Brain pericyte (primary cell): ENCODE measurements around the gene CBY2.
"Not testable (repeated sequence)": the region's sequence is repeated elsewhere in the genome, so short reads cannot be mapped to it uniquely, and the experiment has no call there.

Experiments
- DNase-seq: peaks from one replicate; pipeline ENCODE4 v3.0.0-alpha.2; 2012; ENCODE audit warnings: low read depth, low spot score

The CBY2 gene, protein sequence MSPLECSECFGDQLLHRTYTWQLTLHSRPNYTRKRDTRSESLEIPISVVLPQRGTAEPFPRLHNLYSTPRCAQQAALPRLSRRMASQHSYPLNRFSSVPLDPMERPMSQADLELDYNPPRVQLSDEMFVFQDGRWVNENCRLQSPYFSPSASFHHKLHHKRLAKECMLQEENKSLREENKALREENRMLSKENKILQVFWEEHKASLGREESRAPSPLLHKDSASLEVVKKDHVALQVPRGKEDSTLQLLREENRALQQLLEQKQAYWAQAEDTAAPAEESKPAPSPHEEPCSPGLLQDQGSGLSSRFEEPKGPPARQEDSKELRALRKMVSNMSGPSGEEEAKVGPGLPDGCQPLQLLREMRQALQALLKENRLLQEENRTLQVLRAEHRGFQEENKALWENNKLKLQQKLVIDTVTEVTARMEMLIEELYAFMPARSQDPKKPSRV

DNA sequence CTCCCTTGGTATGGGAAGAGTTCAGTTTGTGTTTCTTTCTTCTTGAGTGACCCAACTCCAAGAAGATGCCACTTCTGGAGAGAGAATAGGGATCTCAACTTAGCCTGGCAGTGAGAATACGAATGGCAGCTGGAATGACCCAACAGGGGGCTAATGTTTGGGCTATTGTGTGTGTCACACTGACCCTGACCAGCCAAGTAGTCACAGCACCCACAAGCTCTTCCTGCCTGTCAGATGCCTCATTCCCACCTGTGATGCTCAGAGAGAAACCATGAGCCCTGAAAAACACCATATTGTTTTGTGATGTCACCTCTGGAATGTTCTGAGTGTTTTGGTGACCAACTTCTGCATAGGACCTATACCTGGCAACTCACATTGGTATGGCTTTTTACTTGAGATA, at the start of gene CBY2:
TSS of gene CBY2 (plus strand) at position 233 of the 400 bp plus-strand sequence. CDS start at position 304, 71 bp downstream.
- no peak for DNase-seq

DNA sequence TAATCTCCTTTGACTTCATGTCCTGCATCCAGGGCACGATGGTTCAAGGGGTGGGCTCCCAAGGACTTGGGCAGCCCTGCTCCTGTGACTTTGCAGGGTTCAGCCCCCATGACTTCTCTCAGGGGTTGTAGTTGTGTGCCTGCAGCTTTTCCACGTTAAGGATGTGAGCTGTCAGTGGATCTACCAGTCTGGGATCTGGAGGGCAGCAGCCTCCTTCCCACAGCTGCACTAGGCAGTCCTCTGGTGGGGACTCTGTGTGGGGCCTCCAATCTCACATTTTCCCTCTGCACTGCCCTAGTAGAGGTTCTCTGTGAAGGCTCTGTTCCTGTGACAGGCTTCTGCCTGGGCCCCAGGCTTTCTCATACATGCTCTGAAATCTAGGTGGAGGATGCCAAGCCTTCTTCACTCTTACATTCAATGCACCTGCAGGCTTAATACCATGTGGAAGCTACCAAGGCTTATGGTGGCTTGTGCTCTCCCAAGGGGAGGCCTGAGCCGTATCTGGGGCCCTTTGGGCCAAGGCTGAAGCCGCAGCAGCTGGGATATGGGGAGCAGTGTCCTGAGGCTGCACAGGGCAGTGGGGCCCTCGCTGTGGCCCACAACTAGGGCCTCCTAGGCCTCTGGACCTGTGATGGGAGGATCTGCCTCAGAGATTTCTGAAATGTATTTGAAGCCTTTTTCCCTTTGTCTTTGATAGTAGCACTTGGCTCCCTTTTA, 47.3 kb upstream of the CBY2 start:
- DNase-seq, result no peak

DNA sequence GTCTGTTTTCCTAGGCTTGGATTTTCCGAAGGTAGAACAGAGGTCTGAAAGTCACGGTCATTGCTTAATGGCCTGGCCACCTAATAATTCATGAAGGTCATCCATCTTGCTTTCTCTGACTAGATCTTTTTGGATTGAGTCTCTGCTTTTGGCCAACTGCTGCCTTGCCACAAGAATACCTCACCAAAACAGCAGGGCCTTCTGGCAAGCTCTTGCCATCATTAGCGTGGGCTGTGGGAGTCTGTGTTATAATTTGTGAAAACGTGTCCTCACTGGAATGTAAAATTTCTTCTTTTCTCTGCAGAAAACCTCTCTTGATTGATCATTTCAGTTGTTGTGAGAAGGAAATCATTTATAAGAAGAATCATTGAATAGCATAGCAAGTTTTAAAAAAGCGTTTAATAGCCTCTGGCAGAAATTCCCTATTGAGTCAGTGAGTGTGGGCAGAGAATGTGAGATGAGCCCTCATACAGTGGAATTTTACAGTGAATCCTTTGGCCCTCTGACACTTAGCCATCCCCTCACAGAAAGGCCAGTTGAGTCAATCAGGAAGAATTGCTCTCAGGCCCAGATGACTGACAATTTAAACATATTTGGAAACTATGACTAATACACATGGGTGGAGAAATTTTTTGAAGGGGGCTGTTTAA, 43.4 kb upstream of the CBY2 start:
- DNase-seq, result no peak

DNA sequence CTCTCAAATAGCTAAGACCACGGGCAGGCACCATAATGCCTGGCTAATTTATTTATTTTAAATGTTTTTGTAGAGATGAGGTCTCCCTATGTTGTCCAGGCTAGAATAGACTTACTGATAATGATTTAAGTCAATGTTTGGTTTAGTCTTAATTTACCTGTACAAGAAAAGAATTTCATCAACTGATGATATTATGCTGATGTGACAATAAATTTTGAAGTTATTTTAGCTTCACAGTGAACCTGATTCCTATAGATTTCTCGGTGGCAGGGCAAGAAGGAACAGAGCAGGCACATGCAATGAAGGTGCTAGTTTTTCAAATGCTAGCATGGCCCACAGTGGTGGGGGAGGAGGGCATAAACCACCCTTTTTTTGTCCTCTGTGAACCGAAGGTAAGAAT, 42.6 kb upstream of the CBY2 start:
- no peak for DNase-seq

DNA sequence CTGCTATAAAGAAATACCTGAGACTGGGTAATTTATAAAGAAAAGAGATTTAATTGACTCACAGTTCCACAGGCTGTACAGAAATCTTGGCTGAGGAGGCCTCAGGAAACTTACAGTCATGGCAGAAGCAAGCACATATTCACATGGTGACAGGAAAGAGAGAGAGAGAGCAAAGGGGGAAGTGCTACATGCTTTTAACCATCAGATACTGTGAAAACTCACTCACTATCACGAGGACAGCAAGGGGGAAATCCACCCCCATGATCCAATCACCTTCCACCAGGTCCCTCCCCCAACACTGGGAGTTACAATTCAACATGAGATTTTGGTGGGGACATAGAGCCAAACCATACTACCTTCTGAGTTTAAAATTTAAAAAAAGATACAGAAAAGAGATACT, 41.7 kb upstream of the CBY2 start:
- not testable (repeated sequence) for DNase-seq

DNA sequence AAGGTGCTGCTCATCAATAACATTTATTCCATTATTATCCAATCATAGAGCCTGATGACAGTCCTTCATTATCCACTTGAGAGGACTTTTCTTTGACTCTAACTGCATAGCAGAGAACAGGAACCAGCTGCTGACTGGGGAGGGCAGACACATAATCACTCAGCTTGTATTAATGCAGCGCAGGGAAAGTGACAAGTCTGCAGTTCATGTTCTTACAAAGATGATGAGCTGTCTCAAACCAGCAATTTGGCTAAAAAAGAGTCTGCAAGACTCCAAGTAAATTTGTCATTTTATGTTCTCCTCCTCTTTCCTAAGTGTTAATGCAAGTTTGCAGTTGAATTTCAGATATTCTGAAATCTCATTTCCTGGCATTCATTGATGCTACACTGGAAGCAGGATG, 40.0 kb upstream of the CBY2 start:
- DNase-seq, result no peak

DNA sequence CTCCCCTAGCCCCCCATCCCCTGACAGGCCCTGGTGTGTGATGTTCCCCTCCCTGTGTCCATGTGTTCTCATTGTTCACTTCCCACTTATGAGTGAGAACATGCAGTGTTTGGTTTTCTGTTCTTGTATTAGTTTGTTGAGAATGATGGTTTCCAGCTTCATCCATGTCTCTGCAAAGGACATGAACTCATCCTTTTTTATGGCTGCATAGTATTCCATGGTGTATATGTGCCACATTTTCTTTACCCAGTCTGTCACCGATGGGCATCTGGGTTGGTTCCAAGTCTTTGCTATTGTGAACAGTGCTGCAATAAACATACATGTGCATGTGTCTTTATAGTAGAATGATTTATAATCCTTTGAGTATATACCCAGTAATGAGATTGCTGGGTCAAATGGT, 39.2 kb upstream of the CBY2 start:
- DNase-seq, result not testable (repeated sequence)

DNA sequence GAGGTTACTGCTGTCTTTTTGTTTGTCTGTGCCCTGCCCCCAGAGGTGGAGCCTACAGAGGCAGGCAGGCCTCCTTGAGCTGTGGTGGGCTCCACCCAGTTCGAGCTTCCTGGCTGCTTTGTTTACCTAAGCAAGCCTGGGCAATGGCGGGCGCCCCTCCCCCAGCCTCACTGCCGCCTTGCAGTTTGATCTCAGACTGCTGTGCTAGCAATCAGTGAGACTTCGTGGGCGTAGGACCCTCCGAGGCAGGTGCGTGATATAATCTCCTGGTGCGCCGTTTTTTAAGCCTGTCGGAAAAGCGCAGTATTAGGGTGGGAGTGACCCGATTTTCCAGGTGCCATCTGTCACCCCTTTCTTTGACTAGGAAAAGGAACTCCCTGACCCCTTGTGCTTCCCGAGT, 32.5 kb upstream of the CBY2 start:
- not testable (repeated sequence) for DNase-seq

DNA sequence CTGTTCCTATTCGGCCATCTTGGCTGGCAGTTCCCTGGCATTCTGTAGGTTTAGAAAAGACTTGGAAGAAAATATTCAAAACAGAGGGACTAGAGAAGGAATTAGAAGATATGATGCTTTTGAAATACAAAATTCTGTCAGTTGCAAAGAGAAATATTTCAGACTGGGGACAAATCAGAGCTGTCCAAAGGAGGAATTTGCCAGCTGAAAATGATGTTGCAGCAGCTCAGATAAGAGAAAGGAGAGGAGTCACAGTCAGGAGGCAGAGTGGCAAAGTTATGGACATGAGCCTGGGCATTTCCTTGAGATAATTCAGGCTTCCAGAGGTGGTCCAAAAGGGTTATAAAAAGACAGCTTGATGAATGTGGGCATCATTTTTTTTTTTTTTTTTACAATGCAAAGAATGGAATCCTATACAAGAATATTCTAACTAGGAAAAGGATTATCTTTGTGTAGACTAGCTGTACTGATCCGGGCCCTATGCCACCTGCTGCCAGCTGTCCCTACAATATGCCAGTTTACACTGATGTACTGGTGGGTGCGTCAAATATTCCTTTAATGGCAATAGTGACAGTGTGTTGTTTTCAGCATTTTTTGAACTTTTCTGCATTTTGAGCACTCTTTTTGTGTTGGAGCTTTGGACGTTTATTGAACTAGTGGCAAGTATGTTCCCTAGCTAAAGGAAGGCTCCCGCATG, 31.8 kb upstream of the CBY2 start:
- no peak for DNase-seq

DNA sequence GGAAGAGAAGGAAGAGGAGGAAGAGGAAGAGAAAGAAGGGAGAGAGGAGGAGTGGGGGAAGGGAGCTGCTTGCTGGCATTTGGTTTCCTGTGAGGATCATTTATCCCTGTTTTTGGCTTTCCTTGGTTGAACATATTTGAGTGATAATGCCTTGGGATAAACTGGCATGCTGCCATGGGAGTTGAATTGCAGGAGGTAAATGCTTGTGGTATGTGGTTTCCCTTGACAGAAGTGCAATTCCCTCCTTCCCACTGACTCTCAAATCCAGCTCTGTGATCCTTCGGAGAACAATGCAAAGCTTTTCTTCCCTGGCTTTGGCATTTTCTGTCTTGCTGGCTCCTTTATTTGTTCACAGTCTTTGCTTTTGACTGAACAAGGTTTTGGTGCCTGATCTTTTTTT, 27.2 kb upstream of the CBY2 start:
- peak; percentile 4 for DNase-seq

DNA sequence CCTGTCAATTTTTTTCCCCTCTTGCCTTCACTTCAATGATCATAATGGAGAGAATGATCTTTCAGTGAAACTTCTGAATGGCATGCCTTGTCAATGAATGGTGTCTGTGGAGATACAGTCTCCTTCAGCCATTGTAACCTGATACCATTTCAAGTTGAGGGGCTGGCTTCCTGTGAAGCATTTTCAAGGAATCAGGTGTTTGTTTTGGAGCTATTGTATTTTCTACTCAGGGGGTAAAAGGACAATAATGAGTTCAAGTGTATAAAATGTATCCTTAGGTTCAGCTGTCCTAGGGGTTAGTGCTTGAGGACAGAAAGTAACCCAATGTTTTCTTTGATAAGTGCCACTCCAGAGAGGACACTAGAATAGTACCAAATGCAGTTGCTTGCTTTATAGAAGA, 23.8 kb upstream of the CBY2 start:
- no peak for DNase-seq

DNA sequence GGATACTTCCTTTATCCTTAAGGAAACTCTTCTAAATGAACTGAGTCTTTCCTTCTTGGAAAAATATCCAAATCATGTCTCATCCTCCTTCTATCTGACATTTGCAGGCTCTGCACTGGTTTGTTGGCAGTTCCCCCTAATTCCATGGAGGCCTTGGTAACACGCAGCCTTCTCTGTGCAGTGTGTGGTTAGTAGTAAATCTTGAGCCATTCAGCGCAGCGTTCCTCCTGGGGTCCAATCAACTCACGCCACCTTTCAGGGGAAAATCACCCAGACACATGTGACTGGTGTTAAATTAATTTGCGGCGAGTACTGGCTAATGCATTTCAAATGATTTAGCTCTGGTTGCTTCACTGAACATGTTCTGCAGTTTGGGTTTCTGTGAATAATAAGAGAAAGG, 21.0 kb upstream of the CBY2 start:
- no peak for DNase-seq

DNA sequence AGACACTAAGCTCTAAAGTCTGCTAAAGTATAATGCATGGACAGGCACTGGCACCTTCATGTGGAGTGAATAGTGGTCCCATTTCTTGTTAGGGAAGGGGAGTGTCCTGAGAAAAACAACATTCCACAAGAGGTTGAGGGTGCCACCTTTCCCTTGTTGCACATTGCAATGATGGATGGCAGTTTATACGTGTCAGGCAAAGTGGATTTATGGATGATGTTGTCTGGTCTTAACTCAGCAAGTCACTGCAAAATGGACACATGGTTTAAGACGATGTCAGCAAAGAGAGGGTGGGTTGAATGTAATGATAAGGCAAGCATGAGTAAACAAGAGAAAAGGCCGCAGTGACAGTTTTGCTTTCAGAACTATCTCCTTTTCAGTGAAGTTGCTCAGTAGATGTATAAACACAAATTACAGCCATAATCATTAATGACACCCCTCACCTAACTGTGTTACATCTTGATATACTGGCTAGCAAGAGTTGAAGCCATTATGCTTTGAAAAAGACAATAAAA, 19.6 kb upstream of the CBY2 start:
- no peak for DNase-seq

DNA sequence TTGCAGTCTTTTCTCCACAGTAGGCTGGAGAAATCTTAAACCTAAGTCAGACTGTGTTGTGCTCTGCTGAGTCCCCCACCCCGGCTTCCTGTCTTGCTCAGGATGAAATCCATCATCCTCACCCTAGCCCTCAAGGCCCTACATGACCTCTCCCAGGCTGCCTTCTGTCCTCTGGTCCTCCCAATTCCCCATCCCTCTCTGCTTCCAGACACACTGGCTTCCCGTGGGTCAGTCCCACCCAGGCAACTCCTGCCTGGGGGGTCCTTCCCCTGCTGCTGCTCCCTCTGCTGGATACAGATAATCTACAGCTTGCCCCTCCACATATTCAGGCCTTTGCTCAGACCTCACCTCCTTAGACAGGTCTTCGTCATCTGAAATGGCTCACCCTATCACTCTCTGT, 18.4 kb upstream of the CBY2 start:
- no peak for DNase-seq

DNA sequence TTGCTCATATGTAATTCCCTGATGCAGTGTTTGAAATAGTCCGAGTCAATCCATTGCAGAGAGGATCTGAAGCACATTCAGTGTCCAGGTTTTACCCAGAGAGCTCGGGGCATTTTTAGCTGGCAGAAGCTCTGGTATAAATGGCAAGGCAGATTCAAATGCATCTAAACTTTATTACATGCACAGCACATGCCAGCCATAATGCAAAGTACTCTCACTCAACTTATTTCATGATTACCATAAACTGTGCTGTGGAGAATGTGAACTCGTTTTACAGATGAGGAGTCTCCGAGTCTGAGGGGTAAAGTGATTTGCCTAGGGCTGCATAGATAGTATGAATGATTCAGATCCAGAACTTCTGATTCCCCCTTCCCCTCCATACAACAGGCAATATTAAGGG, 13.5 kb upstream of the CBY2 start:
- DNase-seq, result no peak

DNA sequence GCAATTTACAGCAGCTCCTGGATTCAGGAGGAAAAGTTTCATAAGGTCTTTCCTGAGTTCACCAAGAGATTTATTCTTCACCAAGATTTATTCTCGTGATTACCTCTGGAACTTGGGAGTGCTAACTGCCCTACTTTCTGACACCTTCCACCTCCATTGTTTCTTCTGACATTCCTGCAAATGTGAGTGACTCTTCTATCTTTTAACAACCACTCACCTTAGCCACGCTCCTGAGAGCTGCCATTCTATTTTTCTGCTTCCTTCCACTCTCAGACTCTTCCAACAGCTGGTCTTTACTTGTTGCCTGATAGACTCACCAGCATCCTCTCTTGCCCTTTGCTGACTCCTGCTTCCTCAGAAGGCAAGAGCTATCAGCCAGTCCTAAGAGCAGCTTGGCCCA, 11.5 kb upstream of the CBY2 start:
- no peak for DNase-seq

DNA sequence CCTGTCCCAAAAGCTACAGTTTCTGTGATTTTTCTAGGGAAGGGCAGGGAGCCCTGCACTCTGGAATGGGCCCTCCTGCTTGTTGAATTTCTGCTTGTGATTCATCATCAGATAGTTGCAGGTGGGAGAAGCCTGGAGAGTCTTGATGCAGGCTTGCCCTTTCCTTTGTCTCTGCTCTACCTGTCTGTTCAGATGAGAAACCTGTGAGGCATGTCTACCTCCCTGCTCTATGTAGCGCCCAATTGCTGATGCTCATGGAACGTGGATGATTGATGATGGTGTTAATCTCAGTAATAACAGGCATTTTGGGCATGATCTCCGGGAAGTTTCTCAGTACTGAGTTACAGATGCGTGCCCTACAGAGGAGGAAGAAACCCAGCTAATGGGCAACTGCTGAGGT, 10.9 kb upstream of the CBY2 start:
- no peak for DNase-seq

DNA sequence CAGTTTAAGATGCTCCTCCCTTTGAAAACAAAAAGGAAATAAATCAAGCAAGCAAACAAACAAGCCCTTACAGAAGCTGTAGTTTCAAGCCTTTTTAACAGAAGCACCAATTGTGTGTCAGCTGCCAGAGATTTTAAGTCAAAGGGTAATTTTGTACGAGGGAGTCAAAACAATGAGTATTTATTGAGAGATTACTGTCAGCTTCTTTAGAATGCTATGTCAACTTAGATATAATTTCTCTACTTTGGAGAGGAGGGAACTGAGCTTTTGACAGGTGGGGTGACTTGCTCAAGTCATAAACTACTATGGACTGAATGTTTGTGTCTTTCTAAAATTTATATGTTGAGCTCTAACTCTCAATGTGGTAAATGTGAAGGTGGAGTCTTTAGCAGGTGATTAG, 10.5 kb upstream of the CBY2 start:
- DNase-seq, result no peak

DNA sequence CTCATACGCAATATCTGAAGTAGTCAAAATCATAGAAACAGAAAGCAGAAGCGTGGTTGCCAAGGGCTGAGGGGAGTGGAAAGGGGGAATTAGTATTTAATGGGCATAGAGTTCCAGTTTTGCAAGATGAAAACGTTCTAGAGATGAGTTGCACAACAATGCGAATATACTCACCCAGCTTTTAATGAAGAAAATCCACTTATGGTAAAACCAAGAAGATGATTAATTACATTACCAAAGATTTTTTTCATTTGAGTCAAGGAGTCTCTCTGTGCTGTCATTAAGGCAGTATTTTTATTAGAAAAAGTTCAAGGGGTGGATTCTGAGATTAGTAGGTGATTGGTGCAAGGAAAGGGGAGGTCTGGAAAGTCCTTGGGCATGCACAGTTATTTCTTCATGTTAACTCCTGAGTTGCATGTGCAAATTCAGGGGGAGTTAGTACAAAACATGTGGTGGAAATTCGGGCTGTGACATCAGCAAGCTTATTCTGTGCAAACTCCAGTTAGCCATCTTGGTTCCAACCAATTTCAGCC, 6.9 kb upstream of the CBY2 start:
- DNase-seq, result no peak

DNA sequence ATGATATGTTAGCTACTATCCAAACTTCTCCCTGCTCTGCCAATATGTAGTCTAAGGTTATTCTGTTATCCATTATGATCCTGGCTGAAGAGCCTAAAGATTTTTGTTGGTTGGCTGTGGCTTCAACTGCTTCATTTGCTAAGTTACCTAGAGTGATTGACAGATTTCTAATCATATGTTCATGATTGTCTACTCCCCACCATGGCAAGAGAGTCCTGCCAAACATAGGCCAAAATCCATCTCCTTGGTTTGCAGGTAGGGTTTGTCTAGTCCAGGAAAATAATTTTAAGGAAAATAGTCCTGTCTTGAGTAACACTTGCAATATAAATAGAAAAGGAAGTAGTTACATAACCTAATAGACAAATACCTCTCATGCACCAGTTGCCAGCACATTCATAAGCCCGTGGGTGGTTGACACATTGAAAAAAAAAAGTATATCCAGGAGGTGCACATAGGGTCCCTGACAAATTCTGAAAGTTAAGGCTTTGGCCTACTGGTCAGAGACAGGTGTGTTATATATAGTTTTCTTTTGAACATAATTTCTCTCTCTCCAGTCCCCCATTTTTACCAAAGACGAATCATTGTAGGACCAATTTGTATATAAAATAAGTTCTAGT, 5.4 kb upstream of the CBY2 start:
- no peak for DNase-seq
